GM21447 (cell line): ENCODE measurements around the gene TBX19.

ENCODE experiments used
- ATAC-seq: cut with Tn5 transposase; IDR thresholded peaks from one replicate; pipeline ENCODE4 v1.9.1; 2021; ENCODE audit not compliant: unreplicated experiment

TBX19 gene

DNA sequence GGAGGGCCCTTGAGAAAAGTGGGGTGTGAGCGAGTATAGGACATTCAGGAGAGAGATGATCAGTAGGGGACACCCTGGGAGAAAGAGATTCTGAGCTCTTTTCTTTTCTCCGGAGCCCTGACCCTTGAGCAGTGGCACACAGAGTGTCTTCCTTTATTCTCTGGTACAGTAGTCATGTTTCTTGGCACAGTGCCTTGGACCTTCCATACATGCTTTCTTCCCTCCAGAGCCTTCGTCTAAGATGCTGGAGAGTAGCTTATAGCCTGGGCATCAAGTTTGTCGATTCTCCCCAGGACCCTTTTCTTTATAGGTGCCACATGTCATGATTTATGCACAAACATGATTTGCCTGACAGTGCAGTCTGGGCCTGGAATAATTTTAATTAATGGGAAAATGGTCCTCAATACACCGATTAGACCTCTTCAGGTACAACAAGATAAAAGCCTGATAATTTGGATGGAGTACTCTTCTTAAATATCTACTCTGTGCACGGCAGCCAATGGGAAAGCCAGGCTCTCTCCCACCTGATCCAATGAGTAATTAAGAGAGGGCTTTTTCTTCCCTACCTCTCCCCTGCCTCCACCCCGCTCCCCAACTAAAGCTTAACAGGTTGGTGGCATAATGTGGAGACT is at the start of gene TBX19:
Gene TBX19, plus strand, starts transcription at position 582 of the 632 bp plus-strand sequence. CDS start 214 bp downstream, outside the sequence.
- ATAC-seq, result no peak

DNA sequence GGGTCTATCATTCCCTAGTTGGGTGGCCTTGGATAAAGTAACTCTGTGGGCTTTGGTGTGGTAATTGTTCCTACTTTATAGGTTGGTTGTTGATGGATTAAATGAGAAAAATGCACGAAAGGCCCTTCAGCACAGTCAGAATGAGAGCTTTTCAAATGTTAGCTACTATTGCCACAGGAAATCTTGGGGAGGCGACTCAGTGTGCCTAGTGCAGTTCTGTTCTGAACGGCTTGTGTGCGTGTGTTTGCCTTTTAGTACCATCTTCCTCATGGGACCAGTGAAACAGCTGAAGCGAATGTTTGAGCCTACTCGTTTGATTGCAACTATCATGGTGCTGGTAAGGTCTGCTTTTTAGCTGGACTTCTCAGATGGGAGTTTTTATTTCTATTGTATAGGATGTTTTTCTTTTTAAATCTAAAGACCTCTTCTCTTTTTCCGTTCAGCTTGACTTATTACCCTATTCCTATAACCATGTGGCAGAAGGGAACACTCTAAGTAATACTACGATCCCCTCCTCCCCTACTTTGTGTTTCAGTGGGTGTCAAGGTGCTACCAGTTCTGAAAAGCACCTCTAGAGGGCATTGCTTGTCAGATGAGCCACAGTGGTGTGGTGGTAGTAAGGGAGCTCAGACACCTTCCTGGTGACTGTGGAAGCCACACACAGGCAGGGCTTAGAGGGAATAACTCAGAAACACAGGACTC is 45.7 kb upstream of the TBX19 start:
- peak; percentile 86 for ATAC-seq

DNA sequence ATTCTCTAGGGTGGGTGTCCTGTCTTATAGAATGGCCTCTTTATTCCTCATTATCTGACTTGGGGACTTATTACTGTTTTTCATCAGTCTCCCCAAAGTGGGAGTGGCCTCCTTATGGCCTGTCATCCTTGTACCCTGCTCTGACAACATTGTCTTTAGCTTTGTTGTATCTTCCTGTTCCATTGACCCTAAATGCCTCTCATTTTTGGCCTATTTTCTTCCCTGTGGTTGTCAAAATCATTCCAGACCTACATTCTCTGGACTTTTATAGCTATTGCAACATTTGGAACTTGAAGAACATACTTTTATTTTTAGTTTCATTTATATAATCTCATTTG is 45.2 kb upstream of the TBX19 start:
- no peak for ATAC-seq

DNA sequence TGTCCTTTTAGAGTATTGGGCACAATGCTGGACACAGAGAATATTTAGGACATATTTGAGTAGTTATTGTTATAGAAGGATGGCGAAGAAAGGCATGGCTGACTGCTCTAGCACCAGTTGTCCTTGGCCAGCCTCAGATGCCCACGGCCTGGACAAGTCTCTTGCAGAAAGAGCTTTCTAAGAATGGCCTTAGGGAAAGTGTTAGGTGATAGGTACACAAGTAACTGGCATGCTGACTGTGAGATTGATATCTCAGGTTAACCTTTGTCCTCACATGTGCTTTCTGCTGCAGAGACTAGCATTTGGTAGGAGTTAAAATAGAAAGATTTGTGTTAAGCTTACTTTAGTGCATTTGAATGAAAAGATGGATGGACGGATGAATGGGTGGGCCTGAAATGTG is 44.7 kb upstream of the TBX19 start:
- no peak for ATAC-seq

DNA sequence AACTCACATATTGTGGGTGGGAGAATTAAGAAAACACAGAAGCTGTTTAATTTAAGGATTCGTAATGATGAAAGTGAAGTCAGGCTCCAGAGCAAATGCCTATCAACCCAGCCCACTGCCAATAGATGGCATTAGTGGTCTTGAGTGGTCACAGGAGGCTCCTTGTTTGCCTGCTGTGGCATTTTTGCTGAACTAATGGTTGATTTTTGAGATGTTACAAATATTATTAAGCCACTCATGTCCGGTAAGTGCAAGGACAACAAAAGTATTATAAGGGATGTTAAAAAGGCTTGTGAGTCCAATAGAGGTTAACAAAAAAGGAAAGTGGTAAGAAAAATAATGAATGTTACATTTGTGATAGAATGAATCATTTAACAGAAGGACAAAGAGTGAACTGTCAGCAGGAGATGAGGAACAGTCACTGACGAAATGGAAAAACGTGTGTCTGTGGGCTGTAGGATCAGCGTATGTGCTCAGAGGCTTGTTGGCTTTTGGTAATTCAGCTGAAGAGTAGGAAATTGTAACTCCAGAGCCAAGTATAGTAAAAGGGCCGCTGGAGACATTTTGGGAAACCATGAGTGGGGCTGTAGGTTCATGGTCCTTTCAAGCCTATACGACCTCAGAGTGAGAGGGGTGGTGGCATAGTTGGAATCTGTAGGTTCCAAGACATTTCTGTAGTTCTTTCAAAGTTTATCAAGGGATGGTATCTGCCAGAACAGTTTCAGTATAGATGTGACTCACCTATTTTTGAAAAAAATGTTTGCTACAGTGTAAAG is 43.7 kb upstream of the TBX19 start:
- ATAC-seq, result no peak

DNA sequence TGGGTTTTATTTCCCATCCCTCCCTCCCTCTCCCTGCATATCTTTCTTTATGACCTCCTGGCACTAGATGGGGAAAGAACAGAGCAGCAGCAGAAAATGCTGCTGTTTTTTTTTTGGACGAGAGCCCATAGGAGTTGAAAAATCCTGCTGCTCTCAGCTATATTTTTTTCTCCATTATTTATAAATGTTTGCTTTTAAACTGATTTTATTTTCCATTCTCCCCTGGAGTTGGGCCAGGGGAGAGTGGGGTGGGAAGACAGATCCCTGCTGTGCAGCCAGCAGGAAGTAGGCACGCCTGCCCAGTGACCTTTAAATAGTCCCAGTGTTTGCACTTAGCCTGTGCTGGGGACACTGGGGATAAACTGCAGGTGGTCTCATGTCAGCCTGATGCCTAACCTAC is 37.5 kb upstream of the TBX19 start:
- ATAC-seq, result no peak

DNA sequence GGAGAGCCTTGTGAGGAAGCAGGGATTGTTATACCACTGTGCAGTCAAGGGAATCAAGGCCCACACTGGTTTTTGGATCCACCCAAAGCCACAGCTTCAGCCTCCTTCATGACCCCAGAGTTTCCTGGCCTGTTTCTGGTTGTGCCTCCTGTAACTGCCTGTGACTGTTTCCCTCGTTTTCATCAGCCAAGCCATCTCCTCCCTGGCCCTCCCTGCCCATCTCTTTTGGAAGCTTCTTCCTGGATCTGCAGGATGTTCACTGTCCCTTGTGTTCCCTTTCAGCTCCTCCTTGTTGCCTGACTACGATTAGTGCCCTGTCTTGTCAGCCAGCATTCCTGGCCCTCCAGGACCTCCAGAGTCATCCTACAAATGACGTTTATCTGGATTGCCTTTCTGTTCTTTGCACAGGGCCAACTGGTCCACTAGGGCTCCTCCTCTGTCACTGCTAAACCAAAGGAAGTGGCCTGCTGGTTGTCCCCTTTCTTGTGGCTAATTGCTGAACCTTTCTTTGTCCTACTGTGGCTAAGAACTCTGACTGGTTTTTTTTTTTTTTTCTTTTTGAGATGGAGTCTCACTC is 37.0 kb upstream of the TBX19 start:
- no peak for ATAC-seq

DNA sequence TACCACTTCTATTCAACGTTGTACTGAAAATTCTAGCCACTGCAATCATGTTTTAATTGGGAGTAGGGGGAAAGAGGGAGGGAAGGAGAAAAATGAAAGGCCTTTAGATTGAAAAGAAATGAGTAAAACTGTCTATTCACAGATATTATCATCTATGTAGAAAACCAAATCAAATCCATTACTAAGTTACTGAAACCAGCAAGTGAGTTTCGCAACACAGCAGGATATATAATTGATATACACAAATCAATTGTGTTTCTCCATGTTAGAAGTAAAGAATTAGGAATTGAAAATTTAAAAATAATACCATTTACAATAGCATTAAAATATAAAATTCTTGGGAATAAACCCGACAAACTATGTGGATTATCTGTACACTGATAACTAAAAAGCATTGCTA is 35.6 kb upstream of the TBX19 start:
- ATAC-seq, result no peak

DNA sequence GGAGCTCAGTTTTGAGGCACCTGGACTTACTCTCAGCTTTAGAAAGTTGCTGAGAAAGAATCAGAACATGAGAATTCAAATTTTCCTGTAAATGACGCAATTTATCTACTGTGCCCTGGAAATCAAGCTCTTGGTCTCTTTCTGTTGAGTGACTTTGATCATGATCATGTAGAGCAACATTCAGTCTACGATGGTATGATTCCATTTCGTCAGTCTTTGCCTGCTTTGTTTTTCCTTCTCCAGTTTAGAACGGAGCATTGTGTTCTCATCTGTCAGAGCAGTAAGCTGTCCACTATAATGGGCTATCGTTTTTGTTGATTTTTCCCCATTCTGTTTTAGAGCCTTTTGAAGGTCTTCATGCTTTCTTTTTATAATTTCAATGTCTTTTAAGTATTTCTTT is 34.2 kb upstream of the TBX19 start:
- ATAC-seq, result no peak

DNA sequence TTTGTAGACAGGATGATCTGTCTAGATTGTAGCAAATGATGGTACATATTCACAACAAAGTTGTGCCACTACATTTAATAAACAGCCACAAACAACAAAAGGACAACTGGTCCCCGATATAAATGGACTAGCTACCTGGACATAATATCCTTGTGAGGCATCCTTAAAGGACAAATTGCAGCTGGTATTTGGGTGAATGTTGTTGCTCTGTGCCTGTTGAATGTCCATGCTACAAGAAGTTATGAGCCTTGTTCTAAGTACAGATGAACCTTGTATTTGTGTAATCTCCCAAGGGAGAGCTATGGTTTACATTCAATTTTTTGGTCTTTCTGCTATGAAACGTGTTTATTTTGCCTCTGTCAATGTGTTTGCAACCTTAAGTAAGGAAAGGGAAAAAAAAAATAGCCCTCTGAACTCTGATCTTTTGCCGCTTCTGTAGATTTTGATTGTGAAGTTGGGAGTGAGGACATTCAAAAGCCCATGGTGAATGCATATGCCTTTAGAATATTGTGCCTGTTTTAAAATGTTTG is 28.4 kb upstream of the TBX19 start:
- no peak for ATAC-seq

DNA sequence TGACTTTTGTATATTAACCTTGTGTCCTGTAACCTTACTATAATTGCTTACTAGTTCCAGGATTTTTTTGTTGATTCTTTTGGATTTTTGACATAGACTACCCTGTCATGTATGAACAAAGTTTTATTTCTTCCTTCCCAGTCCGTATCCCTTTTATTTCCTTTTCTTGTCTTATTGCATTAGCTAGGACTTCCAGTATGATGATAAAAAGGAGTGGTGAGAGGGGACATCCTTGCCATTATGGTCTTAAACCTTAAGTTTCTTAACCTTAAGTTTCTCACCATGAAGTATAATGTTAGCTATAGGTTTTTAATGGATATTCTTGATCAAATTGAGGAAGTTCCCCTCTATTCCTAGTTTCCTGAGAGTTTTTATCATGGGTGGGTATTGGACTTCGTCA is 24.5 kb upstream of the TBX19 start:
- no peak for ATAC-seq

DNA sequence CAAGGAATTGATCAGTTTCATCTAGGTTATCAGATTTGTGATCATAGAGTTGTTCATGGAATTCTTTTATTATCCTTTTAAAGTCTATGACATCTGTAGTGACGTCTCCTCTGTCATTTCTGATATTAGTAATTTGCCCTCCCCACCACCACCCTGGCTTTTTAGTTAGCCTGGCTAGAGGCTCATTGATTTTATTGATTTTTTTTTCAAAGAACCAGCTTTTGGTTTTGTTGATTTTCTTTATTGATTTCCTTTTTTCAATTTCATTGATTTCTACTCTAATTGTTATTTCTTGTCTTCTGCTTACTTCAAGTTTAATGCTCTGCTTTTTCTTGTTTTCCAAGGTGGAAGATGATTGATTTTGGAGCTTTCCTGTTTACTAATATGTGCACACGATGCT is 23.3 kb upstream of the TBX19 start:
- no peak for ATAC-seq

DNA sequence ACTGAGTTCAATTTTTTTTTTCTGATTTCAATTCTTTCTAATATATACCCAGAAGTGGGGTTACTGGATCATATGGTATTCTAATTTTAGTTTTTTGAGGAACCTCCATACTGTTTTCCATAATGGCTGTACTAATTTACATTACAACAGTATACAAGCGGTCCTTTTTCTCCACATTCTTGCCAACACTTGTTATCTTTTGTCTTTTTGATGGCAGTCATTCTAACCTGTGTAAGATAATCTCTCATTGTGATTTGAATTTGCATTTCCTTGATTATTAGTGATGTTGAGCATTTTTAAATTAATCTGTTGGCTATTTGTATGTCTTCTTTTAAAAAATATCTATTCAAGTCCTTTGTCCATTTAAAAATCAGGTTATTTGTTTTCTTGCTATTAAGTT is 21.1 kb upstream of the TBX19 start:
- no peak for ATAC-seq

DNA sequence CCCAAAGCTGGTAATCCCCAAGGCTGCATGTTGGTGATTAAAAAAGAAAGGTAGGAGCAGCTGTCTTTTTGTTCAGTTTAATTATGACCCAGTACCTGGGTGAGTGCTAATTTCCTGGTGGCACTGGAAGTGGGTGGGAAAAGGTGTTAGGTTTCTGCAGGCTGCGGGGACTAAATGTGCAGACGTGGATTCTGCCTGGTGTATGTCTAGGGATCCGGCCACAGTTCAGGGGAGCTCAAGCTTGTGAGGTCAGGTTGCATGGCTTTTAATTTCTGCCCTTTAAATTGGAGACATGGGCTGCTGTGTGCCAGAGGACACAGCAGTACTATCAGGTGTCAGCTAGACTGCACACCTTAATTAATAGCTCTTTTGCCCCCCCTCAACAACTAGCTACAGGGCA is 20.3 kb upstream of the TBX19 start:
- ATAC-seq, result no peak

DNA sequence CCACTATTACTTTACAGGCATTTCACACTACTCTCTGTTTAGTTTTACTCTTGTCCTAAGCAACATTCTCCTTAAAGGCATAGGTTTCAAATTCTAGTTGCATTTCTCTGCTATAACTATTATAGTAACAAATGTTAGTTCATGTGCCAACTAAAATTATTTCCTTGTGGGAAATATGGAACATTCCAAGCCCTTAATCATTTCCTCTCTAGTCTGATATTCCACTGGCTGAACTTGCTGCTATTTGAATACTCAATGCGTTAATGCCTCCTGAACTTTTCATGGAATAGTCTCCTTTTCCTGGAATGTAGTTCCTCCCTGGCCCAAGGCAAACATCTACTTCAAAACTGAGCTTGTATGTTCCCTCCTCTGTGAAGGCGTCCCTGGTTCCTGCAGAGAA is 19.3 kb upstream of the TBX19 start:
- no peak for ATAC-seq

DNA sequence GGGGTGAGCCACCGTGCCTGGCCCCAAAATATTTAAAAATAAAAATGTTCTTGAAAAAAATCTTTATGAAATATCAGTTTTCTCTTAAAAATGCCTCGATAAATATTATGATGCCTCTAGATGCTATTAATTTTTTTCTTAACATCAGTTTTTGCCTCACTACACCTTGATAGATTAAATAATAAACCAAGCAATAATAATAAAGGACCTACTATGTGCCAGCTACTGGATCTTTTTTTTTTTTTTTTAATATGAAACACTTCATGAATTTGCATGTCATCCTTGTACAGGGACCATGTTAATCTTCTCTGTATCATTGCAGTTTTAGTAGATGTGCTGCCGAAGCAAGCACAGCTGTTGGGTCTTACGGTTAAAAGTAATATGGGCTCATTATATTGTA is 17.5 kb upstream of the TBX19 start:
- no peak for ATAC-seq

DNA sequence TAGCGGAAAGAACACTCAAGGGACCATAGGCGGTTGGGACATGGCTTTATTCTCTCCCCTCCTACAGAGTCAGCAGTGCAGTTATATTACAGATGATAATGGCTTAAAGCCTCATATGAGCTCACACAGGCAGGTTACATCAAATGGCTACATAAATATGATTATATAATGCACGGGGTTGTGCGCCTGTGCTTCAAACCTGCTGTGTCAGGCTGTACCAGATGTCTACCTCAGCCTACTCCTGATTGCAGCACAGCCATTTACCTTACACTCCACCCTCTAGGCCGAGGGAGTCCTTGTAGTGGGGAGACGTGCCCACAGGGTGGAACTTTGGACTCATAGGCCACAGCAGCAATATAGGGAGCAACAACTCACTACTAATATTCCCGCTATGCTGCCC is 16.4 kb upstream of the TBX19 start:
- no peak for ATAC-seq

DNA sequence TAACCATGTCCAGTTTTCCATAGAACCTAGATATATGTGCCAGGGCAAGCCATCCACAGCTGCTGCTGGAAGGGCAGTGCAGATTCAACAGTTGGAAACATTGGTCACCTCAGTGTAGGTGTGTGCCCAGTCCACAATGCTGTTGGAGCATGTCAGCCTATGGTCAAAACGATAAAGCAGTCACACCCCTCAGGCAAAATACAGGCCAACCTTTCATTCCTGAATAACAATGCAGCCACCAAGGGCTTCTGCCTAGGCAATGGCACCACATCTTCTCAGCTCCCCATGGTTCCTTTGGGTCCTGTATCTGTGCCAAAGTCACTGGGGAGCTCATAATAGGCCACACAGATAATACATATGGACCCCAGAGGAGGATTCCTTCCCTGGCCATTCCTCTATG is 15.1 kb upstream of the TBX19 start:
- no peak for ATAC-seq

DNA sequence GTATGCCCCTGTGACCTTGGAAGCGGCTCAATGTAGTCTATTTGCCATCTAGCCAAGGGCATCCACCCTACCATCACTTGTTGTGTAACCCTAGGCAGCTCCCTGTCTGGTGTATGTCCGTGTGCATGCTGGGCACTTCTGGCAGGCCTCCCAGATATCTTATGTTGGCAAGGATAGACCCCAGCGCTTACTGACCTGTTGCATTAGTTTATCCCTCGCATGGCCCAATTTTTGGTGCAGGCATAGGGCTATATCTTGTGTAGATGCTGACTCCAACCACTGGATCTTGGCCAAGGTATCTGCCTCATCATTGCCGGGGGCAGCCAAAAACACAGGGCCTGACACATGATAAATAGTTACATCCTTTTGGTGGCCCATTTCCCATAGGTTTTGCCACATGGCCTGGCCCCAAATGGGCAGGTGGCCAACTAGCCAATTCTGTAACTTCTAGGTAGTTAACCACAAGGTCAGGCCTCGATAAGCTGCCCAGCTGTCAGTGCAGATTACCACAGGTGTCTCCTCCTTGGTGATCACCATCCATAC is 14.0 kb upstream of the TBX19 start:
- no peak for ATAC-seq

DNA sequence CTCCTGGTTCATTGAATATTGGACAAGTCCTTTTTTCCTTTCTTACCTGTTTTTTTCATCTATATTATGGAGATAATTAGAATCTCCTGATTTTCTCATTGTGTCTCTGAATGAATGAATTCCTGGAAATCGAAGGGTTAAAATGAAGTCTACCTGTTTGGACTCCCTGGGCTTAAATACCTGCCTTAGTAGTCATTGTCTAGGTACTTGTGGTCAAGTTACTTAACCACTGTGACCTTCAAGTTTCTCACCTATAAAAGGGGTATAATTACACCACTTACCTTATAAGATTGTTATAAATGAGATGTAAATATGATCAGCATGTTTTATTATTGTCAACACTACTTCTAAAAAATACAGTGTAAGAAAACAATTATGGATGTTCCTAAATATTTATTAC is 9.0 kb upstream of the TBX19 start:
- no peak for ATAC-seq

DNA sequence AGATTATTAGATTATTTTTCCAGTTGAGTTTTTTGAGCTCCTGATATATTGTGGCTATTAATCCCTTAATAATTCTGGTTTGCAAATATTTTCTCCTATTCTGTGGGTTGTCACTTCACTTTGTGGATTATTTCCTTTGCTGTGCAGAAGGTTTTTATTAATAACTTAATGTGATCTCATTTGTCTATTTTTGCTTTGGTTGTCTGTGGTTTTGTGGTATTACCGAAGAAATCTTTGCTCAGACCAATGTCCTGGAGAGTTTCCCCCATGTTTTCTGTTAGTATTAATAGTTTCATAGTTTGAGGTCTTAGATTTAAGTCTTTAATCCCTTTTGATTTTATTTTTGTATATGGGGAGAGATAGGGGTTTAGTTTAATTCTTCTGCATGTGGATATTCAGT is 7.1 kb upstream of the TBX19 start:
- ATAC-seq, result no peak

DNA sequence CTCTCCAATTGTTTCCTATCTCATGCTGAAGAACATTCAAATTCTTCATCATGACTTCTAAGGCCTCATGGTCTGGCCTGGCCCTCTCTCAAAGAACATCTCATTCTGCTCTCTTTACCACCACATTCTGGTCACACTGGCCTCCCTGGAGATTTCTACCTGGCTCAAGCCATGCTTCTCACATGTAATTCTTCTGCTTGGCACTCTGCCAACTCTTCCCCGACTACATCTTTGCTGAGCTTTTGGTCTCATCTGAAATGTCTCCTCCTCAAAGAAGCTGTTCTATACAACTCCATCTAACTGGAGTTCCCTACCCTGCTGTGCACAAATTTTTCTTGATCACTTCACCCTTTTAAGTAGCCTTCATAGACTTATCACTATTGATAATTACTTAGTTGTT is 1.4 kb upstream of the TBX19 start:
- ATAC-seq, result no peak
